HepG2 (cell line): ENCODE results near the gene IYD.

Experiments used
- EP300 ChIP-seq, 3 experiments: sonication (generic) in 1 of 3; formaldehyde crosslinking in 1 of 3; IDR thresholded peaks; 2 replicates each; pipeline versions ENCODE4 v1.5.1 to v1.6.1; 2011 to 2020; ENCODE audit warnings: low read depth in 2 of 3, low read length in 2 of 3, borderline replicate concordance in 1 of 3, improper control_type of control experiment in 1 of 3, mild to moderate bottlenecking in 1 of 3, missing genetic modification reagents in 1 of 3, moderate library complexity in 1 of 3
- KDM3A ChIP-seq: IDR thresholded peaks from 2 replicates; pipeline ENCODE4 v1.6.1; 2018; ENCODE audit warnings: low read depth, missing compliant biosample characterization
- MZF1 ChIP-seq: sonication (generic); formaldehyde crosslinking; IDR thresholded peaks from 2 replicates; pipeline ENCODE4 v1.8.1; 2023; ENCODE audit warnings: mild to moderate bottlenecking, missing genetic modification reagents, borderline replicate concordance
- RNF2 ChIP-seq: fragments of 450-650 bp; conservative IDR thresholded peaks from 2 replicates; pipeline ENCODE4 v1.6.1; 2016; ENCODE audit warnings: low read depth
- SCMH1 ChIP-seq: sonication (generic); formaldehyde crosslinking; IDR thresholded peaks from 2 replicates; pipeline ENCODE4 v1.9.0; 2021; ENCODE audit warnings: missing genetic modification reagents, mild to moderate bottlenecking, borderline replicate concordance
- TCF12 ChIP-seq, 2 experiments: fragments of 450-650 bp in 1 of 2; sonication (generic) in 1 of 2; formaldehyde crosslinking in 1 of 2; IDR thresholded peaks; 2 replicates each; pipeline versions ENCODE4 v1.6.1 to v1.8.0; 2017 to 2022; ENCODE audit warnings: antibody characterized with exemption in 1 of 2, mild to moderate bottlenecking in 1 of 2, missing genetic modification reagents in 1 of 2, moderate library complexity in 1 of 2
- ZFP36 ChIP-seq: fragments of 150-350 bp; IDR thresholded peaks from 2 replicates; pipeline ENCODE4 v1.6.1; 2018; ENCODE audit warnings: borderline replicate concordance, low read length, low read depth; ENCODE audit not compliant: partially characterized antibody
- ZFP82 ChIP-seq: sonication (generic); formaldehyde crosslinking; IDR thresholded peaks from 2 replicates; pipeline ENCODE4 v1.5.1; 2020; ENCODE audit warnings: mild to moderate bottlenecking, missing genetic modification reagents, borderline replicate concordance
- ZNF124 ChIP-seq: sonication (generic); formaldehyde crosslinking; IDR thresholded peaks from 2 replicates; pipeline ENCODE4 v1.4.0; 2020; ENCODE audit warnings: missing genetic modification reagents
- ZNF7 ChIP-seq: IDR thresholded peaks from 2 replicates; pipeline ENCODE4 v1.6.1; 2016; ENCODE audit warnings: missing biosample characterization, missing genetic modification reagents
- TF ChIP-seq, protein P1 (sequence below): sonication (generic); formaldehyde crosslinking; IDR thresholded peaks from 2 replicates; pipeline ENCODE4 v1.5.0; 2020; ENCODE audit warnings: mild to moderate bottlenecking, missing genetic modification reagents, moderate library complexity
- TF ChIP-seq, protein P2 (sequence below): sonication (generic); formaldehyde crosslinking; IDR thresholded peaks from 2 replicates; pipeline ENCODE4 v1.8.0; 2022; ENCODE audit warnings: missing genetic modification reagents, mild to moderate bottlenecking, borderline replicate concordance

DNA sequence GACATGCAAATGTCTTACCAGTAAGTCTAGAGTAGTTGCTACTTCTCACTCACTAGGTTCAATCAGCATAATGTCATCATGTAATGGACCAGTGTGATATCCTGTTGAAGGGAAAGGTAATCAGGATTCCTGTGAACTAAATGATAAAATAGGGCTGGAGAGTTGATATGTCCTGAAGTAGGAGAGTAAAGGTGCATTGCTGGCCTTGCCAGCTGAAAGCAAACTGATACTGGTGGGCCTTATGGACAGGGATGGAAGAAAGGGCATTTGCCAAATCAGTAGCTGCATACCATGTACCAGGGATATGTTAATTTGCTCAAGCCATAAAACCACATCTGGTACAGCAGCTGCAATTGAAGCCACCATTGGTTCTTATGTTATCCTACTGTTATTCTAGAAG lies 37.5 kb upstream of the IYD start:
- no peak for TF ChIP-seq ZNF7 (CRISPR knock-in tag)
- no peak for TF ChIP-seq RNF2
- TF ChIP-seq ZNF124 (CRISPR knock-in tag): no peak
- TF ChIP-seq, protein P1, sequence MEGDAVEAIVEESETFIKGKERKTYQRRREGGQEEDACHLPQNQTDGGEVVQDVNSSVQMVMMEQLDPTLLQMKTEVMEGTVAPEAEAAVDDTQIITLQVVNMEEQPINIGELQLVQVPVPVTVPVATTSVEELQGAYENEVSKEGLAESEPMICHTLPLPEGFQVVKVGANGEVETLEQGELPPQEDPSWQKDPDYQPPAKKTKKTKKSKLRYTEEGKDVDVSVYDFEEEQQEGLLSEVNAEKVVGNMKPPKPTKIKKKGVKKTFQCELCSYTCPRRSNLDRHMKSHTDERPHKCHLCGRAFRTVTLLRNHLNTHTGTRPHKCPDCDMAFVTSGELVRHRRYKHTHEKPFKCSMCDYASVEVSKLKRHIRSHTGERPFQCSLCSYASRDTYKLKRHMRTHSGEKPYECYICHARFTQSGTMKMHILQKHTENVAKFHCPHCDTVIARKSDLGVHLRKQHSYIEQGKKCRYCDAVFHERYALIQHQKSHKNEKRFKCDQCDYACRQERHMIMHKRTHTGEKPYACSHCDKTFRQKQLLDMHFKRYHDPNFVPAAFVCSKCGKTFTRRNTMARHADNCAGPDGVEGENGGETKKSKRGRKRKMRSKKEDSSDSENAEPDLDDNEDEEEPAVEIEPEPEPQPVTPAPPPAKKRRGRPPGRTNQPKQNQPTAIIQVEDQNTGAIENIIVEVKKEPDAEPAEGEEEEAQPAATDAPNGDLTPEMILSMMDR (CRISPR knock-in tag): no peak
- TF ChIP-seq ZFP82 (CRISPR knock-in tag): no peak
- TF ChIP-seq MZF1 (CRISPR knock-in tag): no peak
- no peak for TF ChIP-seq ZFP36
- no peak for TF ChIP-seq KDM3A (CRISPR knock-in tag)
- no peak for TF ChIP-seq SCMH1 (CRISPR knock-in tag)
- no peak for TF ChIP-seq TCF12 (IDR thresholded peaks at IDR 0.05)
- no peak for TF ChIP-seq TCF12 (CRISPR knock-in tag; IDR thresholded peaks at IDR 0.05)
- no peak for TF ChIP-seq EP300 (IDR thresholded peaks at IDR 0.05; ENCODE audit: low read depth in 2 of 2, low read length in 2 of 2)
- TF ChIP-seq EP300 (CRISPR knock-in tag; IDR thresholded peaks at IDR 0.05; ENCODE audit: borderline replicate concordance): no peak
- TF ChIP-seq, protein P2, sequence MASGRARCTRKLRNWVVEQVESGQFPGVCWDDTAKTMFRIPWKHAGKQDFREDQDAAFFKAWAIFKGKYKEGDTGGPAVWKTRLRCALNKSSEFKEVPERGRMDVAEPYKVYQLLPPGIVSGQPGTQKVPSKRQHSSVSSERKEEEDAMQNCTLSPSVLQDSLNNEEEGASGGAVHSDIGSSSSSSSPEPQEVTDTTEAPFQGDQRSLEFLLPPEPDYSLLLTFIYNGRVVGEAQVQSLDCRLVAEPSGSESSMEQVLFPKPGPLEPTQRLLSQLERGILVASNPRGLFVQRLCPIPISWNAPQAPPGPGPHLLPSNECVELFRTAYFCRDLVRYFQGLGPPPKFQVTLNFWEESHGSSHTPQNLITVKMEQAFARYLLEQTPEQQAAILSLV (CRISPR knock-in tag): no peak
